GM12864 (cell line): ENCODE results near the gene FSIP1.

ENCODE experiments used
- DNase-seq: peaks from one replicate; pipeline ENCODE4 v3.0.0-alpha.2; 2011; ENCODE audit warnings: low read depth
- H3K4me3 ChIP-seq: 2 replicates; pipeline ENCODE4 v1.5.1; 2011; ENCODE audit warnings: mild to moderate bottlenecking, low read depth, low read length, control low read depth
- TF ChIP-seq, protein P1 (sequence below): IDR thresholded peaks from 2 replicates; pipeline ENCODE4 v1.5.1; 2011; ENCODE audit warnings: low read depth, mild to moderate bottlenecking, moderate library complexity, low read length, control low read depth, inconsistent platforms; ENCODE audit errors: missing control alignments

FSIP1 gene

DNA sequence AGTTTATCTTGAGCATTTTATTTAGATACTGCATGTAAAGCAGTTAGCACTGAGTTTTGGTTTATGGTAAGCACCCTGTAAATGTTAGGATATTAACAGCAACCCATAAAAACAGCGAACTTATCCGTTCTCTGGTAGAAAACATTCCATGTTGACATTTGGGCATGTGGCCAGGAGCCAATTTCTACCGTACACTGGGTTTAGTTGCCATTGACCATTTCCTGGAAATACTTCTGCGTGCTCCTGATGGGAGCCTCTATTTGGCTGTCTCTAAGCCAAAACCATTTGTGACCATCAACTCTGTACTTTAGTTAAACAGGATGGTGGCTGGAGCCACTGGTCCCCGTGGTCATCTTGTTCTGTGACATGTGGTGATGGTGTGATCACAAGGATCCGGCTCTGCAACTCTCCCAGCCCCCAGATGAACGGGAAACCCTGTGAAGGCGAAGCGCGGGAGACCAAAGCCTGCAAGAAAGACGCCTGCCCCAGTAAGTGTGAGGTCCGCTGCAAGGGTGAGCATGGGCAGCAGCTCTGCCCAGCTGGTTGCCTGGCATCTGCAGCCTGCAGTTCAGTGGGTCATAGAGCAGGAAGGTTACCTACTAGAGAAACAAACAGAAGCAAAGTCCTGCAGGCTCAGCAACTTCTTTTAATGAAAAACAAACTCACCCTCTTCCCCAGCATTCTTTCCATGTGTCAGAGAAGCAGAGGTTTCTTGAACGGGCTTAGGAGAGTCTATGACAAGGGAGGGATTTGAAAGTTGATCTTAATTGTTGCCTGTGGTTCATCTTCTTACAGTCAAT lies 194.7 kb downstream of the FSIP1 start:
- DNase-seq: no peak
- H3K4me3 ChIP-seq: no peak overlapping the region
- TF ChIP-seq, protein P1, sequence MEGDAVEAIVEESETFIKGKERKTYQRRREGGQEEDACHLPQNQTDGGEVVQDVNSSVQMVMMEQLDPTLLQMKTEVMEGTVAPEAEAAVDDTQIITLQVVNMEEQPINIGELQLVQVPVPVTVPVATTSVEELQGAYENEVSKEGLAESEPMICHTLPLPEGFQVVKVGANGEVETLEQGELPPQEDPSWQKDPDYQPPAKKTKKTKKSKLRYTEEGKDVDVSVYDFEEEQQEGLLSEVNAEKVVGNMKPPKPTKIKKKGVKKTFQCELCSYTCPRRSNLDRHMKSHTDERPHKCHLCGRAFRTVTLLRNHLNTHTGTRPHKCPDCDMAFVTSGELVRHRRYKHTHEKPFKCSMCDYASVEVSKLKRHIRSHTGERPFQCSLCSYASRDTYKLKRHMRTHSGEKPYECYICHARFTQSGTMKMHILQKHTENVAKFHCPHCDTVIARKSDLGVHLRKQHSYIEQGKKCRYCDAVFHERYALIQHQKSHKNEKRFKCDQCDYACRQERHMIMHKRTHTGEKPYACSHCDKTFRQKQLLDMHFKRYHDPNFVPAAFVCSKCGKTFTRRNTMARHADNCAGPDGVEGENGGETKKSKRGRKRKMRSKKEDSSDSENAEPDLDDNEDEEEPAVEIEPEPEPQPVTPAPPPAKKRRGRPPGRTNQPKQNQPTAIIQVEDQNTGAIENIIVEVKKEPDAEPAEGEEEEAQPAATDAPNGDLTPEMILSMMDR: no peak

DNA sequence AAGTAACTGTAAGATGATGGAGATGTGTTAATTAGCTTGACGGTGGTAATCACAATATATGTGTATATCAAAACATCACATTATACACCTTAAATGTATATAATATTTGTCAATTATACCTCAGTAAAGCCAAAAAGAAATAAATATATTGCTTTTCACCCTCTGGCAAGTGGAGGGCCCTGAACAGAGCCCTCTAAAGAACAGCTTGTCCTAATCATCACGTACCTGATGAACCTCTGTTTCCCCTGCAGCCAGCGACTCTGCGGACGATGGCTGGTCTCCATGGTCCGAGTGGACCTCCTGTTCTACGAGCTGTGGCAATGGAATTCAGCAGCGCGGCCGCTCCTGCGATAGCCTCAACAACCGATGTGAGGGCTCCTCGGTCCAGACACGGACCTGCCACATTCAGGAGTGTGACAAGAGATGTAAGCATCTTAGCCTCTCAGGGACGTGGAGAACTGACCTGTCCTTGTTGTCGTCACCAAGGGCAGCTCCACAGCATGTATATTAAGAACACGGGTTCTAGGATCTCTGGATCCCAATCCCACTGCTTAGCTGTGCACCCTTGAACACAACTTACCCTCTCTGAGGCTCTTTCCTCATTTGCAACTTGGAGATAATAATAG lies 195.4 kb downstream of the FSIP1 start:
- DNase-seq: no peak
- H3K4me3 ChIP-seq: no peak overlapping the region
- TF ChIP-seq, protein P1: no peak

DNA sequence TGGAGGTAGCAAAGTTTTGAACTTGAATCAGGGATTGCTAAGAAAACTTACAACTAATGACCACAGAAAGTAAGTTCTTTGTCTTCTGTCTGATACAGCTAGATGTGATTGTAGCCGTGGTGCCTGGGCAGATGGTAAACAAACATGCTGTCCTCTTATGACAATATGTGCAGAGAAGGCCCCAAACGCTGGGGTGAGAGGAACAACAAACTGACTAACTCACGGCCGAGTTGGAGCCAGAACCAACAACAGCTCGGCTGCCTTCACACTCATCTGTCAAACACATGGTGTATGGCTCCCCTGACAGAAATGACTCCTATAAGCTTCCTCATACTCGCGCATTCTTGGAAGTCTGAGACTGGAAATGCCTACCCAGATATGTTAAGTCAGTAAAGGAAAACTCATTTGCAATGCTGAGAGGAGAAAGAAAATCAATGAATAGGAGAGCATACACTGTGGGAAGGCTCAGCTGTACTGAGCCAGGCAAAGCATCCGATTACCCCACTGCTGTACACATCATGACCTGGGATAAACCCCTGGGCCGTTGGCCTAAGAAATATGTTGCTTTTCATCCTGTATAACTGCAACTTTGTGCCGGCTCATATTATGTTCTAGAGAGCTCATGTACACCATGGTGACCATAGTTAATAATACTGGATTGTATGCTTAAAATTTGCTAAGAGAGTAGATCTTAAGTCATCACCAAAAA lies 196.1 kb downstream of the FSIP1 start:
- H3K4me3 ChIP-seq: no peak overlapping the region
- DNase-seq: no peak

DNA sequence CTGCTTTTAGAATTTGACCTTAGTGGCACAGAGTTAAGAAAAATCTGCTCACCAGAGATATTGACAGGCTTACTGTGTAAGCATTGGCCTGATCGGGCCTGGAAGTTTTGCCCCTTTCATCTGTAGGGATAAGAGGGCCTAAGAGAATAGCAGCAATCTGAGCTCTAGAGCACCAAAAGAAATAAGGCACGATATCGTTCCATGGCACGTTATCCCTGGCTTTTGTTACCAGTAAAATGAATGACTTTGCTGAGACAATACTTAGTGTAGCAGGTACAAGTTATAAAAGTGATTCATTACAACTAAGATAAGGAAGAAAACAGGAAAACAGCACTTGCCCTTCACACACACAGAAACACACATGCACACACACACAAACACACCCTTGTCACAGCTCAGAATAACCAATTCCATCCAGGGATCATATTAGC lies 196.8 kb downstream of the FSIP1 start:
- TF ChIP-seq, protein P1: no peak
- no peak overlapping the region for H3K4me3 ChIP-seq
- no peak for DNase-seq

More for the DNA sequence above, 196.1 kb downstream of the FSIP1 start:
- TF ChIP-seq, protein P1: no peak

DNA sequence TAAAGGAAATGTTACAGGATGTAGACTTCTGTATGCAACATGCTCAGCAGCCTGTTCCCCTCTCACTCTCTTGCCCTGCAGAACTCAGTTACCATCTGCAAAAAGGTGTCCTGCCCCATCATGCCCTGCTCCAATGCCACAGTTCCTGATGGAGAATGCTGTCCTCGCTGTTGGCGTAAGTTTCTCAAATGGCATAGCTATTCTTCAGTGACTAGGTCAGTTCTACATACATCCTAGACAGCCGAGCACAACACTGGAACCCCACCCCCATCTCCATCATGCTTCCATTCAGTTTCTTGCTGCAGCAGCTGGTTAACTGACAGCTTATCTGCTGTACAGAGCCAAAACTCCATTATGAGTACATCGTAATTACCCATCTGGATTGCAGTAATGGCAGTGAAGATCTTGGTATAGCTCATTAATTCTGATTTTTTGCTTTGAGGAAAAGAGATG lies 197.2 kb downstream of the FSIP1 start:
- H3K4me3 ChIP-seq: no peak overlapping the region
- no peak for DNase-seq
- TF ChIP-seq, protein P1: no peak

DNA sequence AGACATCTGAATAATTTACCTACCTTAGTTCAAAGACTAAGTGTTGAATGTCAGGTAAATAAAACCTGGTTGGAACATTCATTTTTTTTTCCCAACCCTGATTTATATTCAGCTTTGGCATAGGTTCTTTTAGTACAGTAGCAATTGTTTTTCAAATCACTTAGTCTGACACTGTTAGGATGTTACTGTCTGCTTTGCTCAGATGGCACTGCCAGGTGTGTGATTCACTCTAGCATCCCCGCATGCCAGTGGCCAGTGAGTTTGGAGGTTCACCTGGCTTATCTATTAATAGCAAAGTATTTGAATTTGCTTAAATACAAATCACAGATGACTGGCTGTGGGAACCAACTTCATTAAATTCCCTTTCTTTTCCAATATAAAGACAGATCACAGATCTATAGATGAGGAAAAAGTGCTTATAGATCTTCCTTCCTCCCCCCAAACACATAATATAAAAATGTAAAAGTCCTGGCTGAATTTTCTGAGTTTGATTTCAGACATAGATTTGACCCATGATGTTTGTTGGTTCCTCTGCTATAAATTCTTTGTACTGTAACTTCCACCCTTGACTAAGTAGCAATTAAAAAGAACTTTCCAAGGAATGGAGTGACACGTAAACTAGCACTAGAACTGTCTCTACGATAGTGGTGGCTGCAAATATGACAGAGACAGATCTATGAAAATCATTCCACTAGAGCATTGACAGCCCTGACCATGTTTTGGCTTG lies 197.8 kb downstream of the FSIP1 start:
- TF ChIP-seq, protein P1: no peak
- no peak for DNase-seq
- no peak overlapping the region for H3K4me3 ChIP-seq
